Fibroblast of mammary gland (primary cell): ENCODE measurements around the gene OR1J1.

Experiments used
- DNase-seq: peaks from one replicate; pipeline ENCODE4 v3.0.0-alpha.2; 2010; ENCODE audit warnings: low read depth
- H3K4me3 ChIP-seq: 2 replicates; pipeline ENCODE4 v1.5.1; 2011; ENCODE audit warnings: low read depth, mild to moderate bottlenecking, low read length, moderate library complexity; ENCODE audit not compliant: control insufficient read depth
- TF ChIP-seq, protein P1 (sequence below): conservative IDR thresholded peaks from 2 replicates; pipeline ENCODE4 v1.5.1; 2011; ENCODE audit warnings: low read depth, low read length, inconsistent platforms; ENCODE audit not compliant: control insufficient read depth, insufficient read depth

The OR1J1 gene, protein sequence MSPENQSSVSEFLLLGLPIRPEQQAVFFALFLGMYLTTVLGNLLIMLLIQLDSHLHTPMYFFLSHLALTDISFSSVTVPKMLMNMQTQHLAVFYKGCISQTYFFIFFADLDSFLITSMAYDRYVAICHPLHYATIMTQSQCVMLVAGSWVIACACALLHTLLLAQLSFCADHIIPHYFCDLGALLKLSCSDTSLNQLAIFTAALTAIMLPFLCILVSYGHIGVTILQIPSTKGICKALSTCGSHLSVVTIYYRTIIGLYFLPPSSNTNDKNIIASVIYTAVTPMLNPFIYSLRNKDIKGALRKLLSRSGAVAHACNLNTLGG

DNA sequence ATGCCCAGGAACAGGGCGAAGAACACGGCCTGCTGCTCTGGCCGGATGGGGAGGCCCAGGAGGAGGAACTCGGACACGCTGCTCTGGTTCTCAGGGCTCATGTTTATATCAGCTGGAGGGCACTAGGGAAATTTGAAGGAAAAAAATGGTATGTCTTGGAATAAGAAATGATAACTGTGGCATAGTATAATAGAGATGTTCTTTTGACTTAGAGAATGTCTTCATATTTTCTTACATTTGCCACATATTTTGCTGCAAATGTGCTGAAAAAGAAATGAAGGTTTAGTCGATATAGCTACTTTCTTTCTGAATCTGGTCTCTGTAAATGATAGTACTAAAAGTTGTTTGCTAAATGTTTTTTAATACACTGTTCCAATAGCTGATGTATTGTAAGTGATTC is at the start of gene OR1J1:
TSS of gene OR1J1 (minus strand) at position 101 of the 400 bp plus-strand sequence. CDS start at position 101, 0 bp downstream.
- TF ChIP-seq, protein P1, sequence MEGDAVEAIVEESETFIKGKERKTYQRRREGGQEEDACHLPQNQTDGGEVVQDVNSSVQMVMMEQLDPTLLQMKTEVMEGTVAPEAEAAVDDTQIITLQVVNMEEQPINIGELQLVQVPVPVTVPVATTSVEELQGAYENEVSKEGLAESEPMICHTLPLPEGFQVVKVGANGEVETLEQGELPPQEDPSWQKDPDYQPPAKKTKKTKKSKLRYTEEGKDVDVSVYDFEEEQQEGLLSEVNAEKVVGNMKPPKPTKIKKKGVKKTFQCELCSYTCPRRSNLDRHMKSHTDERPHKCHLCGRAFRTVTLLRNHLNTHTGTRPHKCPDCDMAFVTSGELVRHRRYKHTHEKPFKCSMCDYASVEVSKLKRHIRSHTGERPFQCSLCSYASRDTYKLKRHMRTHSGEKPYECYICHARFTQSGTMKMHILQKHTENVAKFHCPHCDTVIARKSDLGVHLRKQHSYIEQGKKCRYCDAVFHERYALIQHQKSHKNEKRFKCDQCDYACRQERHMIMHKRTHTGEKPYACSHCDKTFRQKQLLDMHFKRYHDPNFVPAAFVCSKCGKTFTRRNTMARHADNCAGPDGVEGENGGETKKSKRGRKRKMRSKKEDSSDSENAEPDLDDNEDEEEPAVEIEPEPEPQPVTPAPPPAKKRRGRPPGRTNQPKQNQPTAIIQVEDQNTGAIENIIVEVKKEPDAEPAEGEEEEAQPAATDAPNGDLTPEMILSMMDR, result no peak
- H3K4me3 ChIP-seq, result no peak within 1 kb of the TSS
- no peak for DNase-seq

DNA sequence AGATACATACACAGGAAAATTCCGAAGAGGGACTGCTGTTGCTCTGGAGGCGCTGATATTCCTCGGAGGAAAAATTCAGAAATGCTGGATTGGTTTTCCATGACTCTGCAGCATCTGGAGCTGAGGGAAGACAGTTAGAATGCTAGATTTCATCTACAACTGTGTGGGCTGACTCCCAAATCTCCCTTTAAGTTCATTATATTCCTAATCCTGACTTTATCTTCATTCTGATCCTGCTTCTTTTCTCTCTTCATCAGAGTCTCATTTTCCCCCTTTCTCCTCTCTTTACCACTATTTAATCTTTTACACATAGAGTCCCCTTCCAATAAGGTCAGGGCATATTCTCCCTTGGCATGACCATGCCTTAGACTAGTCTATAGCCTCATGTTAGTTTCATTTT is 49.5 kb upstream of the OR1J1 start, which contains the start of gene OR1N1:
TSS of gene OR1N1 (minus strand) at position 101 of the 400 bp plus-strand sequence. CDS start at position 101, 0 bp downstream.
- no peak within 1 kb of the TSS for H3K4me3 ChIP-seq
- no peak for DNase-seq
- TF ChIP-seq, protein P1, result no peak

DNA sequence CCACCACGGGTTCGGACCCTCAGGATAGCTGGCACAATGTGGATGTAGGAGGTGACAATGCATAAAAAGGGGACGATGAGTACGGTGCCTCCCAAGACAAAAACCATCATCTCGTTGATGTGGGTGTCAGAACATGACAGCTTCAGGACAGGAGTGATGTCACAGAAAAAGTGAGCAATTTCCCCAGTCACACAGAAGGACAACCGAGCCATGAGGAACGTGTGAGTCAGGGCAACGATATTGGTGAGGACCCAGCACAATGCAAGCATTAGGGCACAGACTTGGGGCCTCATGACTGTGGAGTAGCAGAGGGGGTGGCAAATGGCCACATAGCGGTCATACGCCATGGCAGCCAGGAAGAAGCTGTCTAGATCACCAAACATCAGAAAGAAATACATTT is 48.9 kb upstream of the OR1J1 start:
- H3K4me3 ChIP-seq, result no peak overlapping the region
- TF ChIP-seq, protein P1, result no peak
- DNase-seq, result no peak

DNA sequence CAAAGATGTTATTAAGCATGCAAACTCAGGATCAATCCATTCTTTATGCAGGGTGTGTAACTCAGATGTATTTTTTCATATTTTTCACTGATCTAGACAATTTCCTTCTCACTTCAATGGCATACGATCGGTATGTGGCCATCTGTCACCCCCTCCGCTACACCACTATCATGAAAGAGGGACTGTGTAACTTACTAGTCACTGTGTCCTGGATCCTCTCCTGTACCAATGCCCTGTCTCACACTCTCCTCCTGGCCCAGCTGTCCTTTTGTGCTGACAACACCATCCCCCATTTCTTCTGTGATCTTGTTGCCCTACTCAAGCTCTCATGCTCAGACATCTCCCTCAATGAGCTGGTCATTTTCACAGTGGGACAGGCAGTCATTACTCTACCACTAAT is 41.6 kb upstream of the OR1J1 start:
- DNase-seq, result no peak
- TF ChIP-seq, protein P1, result no peak
- H3K4me3 ChIP-seq, result no peak overlapping the region

DNA sequence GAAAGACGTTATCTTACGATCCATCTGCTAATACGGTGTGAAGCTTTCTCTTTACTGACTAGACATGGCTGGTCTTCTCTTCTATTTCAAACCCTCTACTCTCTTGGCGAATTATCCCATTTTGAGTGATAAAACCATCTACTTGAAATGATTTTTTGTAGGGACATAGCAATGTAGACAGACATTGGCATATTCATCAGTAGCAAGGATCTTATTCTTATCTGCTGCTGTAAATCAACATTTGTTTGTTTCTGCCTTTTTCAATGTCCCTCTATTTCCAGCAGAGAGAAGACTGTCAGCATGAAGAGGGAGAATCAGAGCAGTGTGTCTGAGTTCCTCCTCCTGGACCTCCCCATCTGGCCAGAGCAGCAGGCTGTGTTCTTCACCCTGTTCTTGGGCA is 41.1 kb upstream of the OR1J1 start, which contains the start of gene OR1J4:
TSS of gene OR1J4 (plus strand) at position 301 of the 400 bp plus-strand sequence. CDS start at position 301, 0 bp downstream.
- TF ChIP-seq, protein P1, result no peak
- no peak for DNase-seq

DNA sequence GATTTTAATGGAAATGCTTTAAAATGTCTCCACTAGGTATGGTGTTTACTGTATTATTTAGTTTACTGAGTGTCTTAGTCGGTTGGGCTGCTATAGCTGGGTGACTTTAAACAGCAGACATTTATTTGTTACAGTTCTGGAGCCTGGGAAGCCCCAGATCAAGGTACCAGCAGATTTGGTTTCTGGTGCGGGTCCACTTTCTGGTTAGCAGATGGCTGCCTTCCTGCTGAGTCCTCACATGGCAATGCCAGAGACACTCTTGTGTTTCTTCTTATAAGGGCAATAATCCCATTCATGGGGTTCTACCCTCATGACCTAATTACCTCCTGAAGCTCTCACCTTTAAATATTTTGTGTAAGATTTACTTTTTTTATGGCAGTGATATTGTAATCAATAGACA is 40.5 kb upstream of the OR1J1 start:
- TF ChIP-seq, protein P1, result no peak
- no peak for DNase-seq
- no peak overlapping the region for H3K4me3 ChIP-seq

More for the DNA sequence above, 41.1 kb upstream of the OR1J1 start, which contains the start of gene OR1J4:
- H3K4me3 ChIP-seq, result no peak within 1 kb of the TSS

DNA sequence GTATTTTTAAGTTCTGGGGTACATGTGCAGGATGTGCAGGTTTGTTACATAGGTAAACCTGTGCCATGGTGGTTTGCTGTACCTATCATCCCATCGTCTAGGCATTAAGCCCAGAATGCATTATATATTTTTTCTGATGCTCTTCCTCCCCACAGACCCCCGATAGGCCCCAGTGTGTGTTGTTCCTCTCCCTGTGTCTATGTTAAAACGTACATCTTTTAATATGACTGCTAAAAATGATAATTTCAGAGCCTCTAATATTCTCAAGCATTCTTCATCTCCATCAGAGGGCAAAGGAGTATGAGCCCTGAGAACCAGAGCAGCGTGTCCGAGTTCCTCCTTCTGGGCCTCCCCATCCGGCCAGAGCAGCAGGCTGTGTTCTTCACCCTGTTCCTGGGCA is 32.8 kb upstream of the OR1J1 start, which contains the start of gene OR1J2:
TSS of gene OR1J2 (plus strand) at position 301 of the 400 bp plus-strand sequence. CDS start at position 301, 0 bp downstream.
- DNase-seq, result no peak
- H3K4me3 ChIP-seq, result no peak within 1 kb of the TSS
- TF ChIP-seq, protein P1, result no peak
